GM12878 (cell line): ENCODE data around the gene RPL12. TPM values are rescaled to one million over a fixed set of nuclear protein-coding genes. Genes with fewer than 3 reads are reported as not detected.

ENCODE experiments used
- CHD2 ChIP-seq: IDR thresholded peaks from 2 replicates; pipeline ENCODE4 v1.6.1; 2011; ENCODE audit warnings: low read depth, low read length, improper control_type of control experiment, borderline replicate concordance
- CREM ChIP-seq: IDR thresholded peaks from 2 replicates; pipeline ENCODE4 v1.6.1; 2014; ENCODE audit warnings: antibody characterized with exemption, low read depth
- EGR1 ChIP-seq, 2 experiments: IDR thresholded peaks; 1 replicate in 1 of 2; 2 replicates in 1 of 2; pipeline ENCODE4 v1.6.1; 2011 to 2012; ENCODE audit warnings: low read depth in 2 of 2, low read length in 2 of 2, borderline replicate concordance in 1 of 2, mild to moderate bottlenecking in 1 of 2, moderate library complexity in 1 of 2
- EP300 ChIP-seq, 2 experiments: fragments of 150-350 bp in 1 of 2; IDR thresholded peaks; 2 replicates each; pipeline ENCODE4 v1.6.1; 2011 to 2012; ENCODE audit warnings: low read depth in 2 of 2, low read length in 2 of 2, borderline replicate concordance in 1 of 2, improper control_type of control experiment in 1 of 2, inconsistent platforms in 1 of 2; ENCODE audit not compliant: control insufficient read depth in 1 of 2
- ESRRA ChIP-seq: IDR thresholded peaks from 2 replicates; pipeline ENCODE4 v1.6.1; 2012; ENCODE audit warnings: mild to moderate bottlenecking, low read length, improper control_type of control experiment
- HDGF ChIP-seq: fragments of 450-650 bp; IDR thresholded peaks from 2 replicates; pipeline ENCODE4 v1.6.1; 2016; ENCODE audit warnings: antibody characterized with exemption
- IRF3 ChIP-seq: fragments of 450-650 bp; IDR thresholded peaks from 2 replicates; pipeline ENCODE4 v1.6.1; 2014; ENCODE audit warnings: mild to moderate bottlenecking
- IRF4 ChIP-seq: IDR thresholded peaks from 2 replicates; pipeline ENCODE4 v1.6.1; 2011; ENCODE audit warnings: low read depth, low read length
- NBN ChIP-seq: fragments of 450-650 bp; IDR thresholded peaks from 2 replicates; pipeline ENCODE4 v1.6.1; 2016
- RELA ChIP-seq: fragments of 450-650 bp; IDR thresholded peaks from 2 replicates; pipeline ENCODE4 v1.8.0; 2014; ENCODE audit warnings: borderline replicate concordance; ENCODE audit not compliant: partially characterized antibody
- SMAD1 ChIP-seq: fragments of 450-650 bp; IDR thresholded peaks from 2 replicates; pipeline ENCODE4 v1.6.1; 2018; ENCODE audit warnings: mild to moderate bottlenecking, low read depth; ENCODE audit not compliant: partially characterized antibody
- SMARCA5 ChIP-seq: fragments of 450-650 bp; IDR thresholded peaks from 2 replicates; pipeline ENCODE4 v1.6.1; 2017; ENCODE audit warnings: mild to moderate bottlenecking
- SREBF2 ChIP-seq: IDR thresholded peaks from 2 replicates; pipeline ENCODE4 v1.6.1; 2012; ENCODE audit warnings: mild to moderate bottlenecking, low read length
- polyA plus RNA-seq, 11 experiments: library from polyadenylated mRNA; depleted of rRNA in 4 of 11; unstranded in 6 of 11; stranded (reverse) in 5 of 11; fragments of >200 nt; fragmentation: Nextera tagmentation in 4 of 11; fragmentation: Illumina TruSeq in 1 of 11; extraction: Ambion mirVana in 4 of 11; extraction: Trizol in 1 of 11; gene quantifications; 1 replicate in 1 of 11; 2 replicates in 10 of 11; pipeline versions ENCODE4 v1.2.1 to v1.2.3, GENCODE V29; 2011 to 2016; ENCODE audit warnings: inconsistent platforms in 2 of 11, missing spikeins in 2 of 11, low read depth in 1 of 11
- total RNA-seq, 4 experiments: library from RNA; depleted of rRNA in 3 of 4; stranded (reverse); fragments of >200 nt in 3 of 4; fragmentation: Illumina TruSeq in 1 of 4; extraction: Trizol in 1 of 4; gene quantifications; 2 replicates each; pipeline versions ENCODE4 v1.2.1 to v1.2.3, GENCODE V29; 2013 to 2021

RPL12 gene
- total and polyA plus RNA-seq, 10 of the 15 experiments (the other 5 are each of a cell fraction or from before 2014, with no cell fraction given), result 961 to 5,544 (median 2,858) TPM

- TF ChIP-seq IRF3 (no peak), IRF4 (no peak), SREBF2 (no peak), EP300 (IDR thresholded peaks at IDR 0.05; ENCODE audit: borderline replicate concordance in 1 of 2, control insufficient read depth in 1 of 2, low read depth in 2 of 2, low read length in 2 of 2) (no peak), ESRRA (no peak), SMARCA5 (0 out of 2 replicates have a peak, but pooled peaks have one; percentile 22), HDGF (peak; percentile 70; the same call in 1 of the 2 replicates), RELA (no peak), CHD2 (0 out of 2 replicates have a peak, but pooled peaks have one; percentile 20), EGR1 (IDR thresholded peaks at IDR 0.05; ENCODE audit: borderline replicate concordance in 1 of 2, low read depth in 2 of 2, low read length in 2 of 2) (peak in 1 of 2 experiments; percentile 32; a peak in 1 of 3 replicates), NBN (peak; percentile 39; the same call in 1 of the 2 replicates), SMAD1 (no peak), CREM (0 out of 2 replicates have a peak, but pooled peaks have one; percentile 8)
Observed at GRCh38 chr9:127451858-127452656, 851 bp upstream of the RPL12 start (continued).
